GM10847 (cell line): Measurements from ENCODE around the gene NKX2-2.

ENCODE experiments used
- POLR2A ChIP-seq: IDR thresholded peaks from 2 replicates; pipeline ENCODE4 v1.6.1; 2011; ENCODE audit not compliant: insufficient read length; ENCODE audit errors: extremely low read depth

The NKX2-2 gene

DNA sequence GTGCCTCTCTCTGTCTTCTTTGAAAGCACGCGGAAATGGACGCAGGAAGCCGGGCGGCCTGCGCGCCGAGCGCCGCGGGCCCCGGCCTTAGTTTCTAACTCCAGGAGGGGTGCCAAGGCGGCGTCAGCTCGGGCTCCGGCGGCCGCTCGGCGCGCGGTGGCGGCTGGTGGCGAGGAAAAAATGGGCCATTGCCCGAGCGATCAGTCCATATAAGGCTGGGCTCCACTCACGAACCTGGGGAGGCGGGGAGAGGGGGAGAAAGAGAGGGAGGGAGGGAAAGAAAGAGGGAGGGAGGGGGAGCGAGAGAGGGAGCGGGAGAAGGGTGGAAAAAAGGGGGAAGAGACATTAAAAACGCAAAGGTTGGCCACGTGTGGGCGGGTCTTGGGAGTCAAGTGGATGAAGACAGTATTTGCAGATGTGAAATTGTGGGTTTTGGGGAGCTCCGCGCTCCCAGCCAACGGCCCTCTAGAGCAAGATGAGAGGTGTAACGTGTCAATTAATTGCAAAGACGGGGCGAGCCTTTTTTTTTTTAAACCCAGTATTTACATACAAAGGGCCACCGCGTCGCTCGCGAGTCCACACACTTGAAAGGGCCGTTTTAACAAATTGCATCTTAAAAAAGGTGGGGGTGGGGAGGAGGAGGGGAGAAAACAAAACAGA is at the start of gene NKX2-2:
TSS of gene NKX2-2 (minus strand) at position 184 of the 660 bp plus-strand sequence. CDS start 395 bp downstream, outside the sequence.
- no peak for TF ChIP-seq POLR2A

DNA sequence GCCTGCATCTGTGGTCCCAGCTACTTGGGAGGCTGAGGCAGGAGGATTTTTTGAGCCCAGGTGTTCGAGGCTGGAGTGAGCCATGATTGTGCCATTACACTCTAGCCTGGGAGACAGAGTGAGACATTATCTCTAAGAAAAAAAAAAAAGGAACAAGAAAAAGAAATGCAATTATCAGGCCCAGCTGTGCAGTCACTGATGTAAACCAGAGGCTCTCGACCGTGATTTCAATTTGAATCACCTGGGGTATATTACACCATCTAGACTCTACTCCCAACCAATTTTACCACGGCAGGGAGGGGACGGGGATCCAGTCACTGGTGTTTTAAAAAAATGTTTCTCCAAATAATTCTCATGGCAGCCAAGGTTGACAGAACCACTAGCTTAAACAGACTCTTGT is 48.8 kb upstream of the NKX2-2 start:
- no peak for TF ChIP-seq POLR2A

DNA sequence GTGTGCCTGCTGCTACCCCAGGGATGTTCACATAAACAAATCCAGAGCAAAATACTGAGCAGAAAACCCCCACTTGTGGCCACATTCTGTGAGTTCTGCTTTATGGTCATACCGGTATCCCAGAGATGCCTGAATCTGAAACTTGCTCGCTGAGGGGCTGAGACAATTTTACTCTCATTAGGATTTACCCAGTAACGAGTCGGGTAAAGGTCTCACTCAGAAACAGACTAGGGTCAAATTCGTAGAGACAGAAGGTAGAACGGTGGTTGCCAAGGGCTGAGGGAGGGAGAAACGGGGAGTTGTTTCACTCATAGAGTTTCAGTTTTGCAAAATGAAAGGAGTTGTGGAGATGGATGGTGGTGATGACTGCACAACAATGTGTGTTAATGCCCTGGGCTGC is 45.4 kb upstream of the NKX2-2 start:
- no peak for TF ChIP-seq POLR2A

DNA sequence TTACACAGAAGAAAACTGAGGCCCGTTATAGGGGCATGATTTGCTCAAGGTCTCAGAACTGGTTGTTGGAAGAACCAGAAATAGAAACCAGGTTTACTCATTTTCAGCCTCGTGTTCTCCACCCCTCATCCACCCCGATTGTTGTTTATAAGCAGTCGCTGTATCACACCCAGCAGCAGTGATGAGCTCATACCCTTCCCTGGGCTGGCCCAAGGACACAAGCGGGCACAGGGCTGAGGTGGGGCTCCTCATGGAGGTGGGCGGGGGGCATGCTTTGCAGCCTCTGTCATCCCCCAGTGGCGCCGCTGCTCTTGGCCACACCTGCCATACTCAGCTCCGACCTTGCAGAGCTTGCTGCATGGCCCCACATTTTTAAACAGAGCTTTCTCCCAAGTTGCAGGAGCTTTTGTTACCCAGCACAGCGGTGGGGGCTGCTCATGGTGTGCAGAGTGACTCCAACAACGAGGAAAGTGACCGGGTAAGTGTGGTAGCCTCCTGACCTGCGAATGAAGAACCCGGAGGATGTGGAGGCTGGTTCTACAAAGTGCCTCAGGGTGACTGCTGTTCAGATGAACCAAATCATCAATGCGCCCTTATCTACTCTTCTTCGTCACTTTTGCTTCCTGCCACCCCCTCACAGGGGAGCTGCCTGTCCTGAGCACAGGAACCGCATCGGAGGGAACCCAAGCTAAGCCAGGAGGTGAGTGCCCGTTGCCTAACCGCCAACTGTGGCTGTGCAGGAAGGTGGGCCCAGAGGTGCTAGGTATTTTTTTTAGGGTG is 43.6 kb upstream of the NKX2-2 start:
- TF ChIP-seq POLR2A = no peak

DNA sequence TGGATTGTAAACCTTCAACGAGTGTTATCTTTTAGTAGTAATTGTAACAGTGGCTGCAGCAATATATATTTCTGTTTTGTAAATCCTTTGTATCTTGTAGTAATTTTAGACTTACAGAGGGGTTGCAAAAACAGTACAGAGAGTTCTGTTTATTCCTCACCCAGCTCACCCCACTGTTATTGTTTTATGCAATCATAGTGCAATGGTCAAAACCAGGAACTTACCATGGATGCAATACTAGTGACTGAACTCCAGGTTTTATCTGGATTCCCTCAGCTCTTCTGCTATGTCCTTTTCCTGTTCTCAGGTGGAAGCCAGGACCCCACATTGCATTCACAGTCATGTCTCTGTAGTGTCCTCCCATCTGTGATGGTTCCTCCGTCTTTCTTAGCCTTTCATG is 42.5 kb upstream of the NKX2-2 start:
- no peak for TF ChIP-seq POLR2A

DNA sequence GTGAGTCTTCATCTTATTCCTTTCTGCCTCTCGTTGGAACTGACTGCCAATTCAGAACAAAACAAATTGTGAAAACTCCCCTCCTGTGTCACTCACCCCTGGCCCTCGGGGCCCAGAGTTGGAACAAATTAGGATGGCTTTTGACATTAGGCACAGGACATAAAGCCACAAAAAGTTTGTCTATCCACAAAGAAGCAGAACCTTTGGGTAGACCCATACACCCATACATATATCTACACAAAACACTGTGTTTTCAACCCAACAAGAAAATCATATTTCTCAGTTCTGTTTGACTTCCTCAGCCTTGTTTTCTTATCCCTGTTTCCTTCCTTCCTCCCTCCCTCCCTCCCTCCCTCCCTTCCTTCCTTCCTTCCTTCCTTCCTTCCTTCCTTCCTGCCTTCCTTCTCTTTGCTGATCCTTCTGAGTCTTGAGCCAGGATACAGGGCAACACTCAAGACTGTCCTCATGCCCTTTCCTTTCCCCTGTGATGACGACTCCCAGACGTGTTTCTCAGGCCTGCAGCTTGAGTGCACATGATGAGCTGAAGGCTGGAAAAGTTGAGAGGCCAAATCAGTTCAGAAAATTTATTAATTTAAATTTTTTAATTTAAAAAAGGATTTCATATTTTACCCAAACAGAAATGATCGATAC is 41.7 kb upstream of the NKX2-2 start:
- no peak for TF ChIP-seq POLR2A

DNA sequence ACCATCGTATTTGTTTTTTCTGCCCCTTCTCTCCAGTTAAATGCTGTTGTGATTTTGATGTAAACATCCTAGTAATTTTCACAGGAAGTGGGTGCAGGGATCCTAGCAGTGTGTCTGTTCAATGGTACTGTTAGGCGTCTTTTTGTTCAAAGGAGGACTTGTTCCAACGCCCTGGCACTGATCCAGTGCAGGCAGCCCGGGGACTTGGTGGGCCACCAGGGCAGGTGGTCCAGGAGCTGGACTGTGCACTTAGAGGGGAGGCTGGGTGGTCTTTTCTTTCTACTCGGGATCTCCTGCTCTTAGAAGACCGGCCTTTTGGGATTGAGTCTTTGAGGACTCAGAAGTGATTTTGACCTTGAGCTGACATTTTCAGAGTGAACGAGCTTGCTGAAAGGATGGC is 41.1 kb upstream of the NKX2-2 start:
- TF ChIP-seq POLR2A = no peak

DNA sequence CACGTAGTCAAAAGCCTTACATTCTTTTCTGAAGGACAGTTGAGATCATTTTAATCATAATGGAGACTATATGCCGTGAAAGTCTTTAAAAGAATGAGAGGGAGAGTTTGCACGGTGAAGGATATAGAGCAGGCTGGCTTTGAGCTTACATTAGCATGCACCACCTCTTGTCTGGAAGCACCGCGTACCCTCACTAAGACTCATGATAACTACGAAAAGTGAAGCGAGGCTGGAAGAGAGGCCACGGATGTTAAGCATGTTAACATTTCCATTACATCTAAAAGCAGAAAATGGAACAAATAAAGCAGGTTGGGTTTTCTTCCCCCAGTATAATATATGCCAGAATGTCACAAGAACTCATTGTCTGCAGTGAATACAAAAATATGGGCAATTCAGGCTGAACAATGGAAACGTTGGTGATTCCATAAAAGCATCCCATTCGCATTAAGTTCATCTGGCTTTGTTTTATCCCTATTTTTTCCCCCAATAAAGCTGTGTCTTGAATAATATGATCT is 40.6 kb upstream of the NKX2-2 start:
- no peak for TF ChIP-seq POLR2A

DNA sequence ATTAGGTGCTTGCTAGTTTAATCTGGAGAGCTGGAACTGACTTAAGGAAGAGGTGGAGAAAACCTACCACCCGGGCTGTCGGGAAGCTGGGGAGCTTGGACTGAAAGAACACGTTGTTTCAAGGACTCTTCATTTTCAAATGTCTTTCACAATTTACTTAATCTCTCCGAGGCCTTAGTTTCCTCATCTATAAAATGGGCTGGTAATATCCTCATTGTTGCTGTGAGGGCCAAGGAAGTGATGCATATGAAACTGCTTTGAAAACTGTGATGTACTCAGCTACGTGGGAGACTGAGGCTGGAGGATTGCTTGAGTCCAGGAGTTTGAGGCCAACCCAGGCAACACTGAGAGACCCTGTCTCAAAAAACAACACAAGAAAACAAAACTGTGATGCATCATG is 36.7 kb upstream of the NKX2-2 start:
- no peak for TF ChIP-seq POLR2A

DNA sequence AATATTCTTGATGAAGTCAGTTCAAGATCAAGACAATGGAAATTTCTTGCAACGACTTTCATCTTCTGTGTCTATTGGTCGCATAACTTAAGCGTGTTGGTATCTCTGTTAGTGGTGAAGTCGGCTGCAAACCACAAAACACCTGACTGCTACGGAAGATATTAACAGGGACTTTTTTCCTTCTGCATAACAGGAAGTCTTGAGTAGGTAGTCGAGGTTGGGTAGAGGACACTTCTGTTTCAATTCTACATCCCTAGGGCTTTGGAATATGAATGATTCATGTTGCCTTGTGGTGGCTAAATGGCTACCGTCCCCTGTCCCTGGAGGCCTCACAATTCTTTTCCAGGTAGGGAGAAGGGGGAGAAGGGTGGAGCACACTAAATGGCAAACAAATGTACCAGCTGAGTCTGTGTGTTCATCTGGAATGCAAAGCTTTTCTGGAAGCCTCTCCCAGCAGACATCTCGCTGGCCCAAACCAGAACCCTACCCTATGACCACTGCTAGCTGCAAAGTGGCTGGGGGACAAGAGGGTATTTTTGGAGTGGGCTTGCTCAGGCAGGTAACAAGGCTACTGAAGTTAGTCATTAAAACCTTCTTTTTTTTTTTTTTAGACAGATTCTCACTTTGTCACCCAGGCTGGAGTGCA is 34.6 kb upstream of the NKX2-2 start:
- no peak for TF ChIP-seq POLR2A

DNA sequence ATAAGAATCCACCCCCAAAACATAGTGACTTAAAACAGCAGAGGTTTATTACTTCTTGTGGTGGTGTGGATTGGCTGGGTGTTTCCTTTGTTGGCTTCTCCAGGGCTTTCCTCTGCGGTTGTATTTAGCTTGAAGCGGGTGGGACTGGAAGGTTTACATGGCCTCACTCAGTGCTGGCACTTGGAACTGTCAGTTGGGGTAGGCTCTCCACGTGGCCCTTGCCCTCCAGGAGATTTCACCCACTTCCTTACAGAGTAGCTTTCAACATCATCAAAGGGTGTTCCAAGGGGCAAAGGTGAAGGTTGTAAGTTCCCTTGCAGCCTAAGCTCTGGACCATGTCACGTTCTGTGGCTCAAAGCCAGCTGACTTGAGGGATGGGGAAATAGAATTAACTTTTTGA is 32.5 kb upstream of the NKX2-2 start:
- TF ChIP-seq POLR2A = no peak

DNA sequence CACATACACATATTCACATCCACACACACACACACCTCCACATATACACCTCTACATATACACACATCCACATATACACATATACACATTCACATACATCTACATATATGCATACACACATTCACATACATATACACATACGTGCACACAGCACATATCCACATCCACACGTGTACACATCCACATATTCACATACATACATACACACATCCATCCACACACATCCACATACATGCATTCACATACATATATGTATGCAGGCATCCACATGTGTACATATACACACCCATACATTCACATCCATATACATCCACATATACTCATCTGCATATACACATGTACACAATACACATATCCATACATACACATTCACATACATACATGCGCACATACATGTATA is 25.6 kb upstream of the NKX2-2 start:
- TF ChIP-seq POLR2A = no peak

DNA sequence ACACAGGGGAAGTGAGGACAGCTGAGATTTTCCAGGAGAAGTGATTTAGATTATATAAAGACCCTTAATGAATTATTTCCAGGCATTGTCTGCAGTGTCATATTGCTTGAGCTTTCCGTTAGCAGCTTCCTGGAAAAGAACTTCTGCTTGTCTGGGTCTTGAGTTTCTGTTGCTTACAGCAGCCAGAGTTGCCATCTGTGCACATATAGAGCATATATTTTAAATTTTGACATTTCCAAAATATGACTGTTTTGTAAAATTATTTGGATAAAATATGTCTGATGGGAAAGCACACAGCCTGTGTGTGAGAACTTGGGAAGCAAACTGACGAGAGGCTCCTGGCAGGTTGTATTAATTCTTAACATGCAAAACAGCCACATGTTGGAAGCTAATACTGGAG is 21.0 kb upstream of the NKX2-2 start:
- no peak for TF ChIP-seq POLR2A

DNA sequence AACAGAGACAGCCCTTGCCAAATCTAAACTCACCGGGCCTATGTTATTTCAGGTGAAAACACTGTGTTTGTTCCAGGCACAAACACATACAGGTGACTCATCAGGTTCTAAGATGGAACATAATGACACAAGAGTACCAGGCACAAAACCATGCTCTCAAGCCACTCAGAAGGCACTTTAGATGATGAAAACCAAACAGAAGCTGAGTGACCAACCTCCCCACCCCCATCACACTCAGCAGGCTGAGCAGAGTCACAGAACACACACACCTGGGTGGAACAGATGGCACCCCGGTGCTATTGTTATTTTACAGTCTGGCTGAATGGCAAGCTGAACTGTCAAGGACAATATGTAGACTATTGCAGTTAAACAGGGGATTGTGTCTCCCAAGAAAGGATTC is 20.6 kb upstream of the NKX2-2 start:
- TF ChIP-seq POLR2A = no peak

DNA sequence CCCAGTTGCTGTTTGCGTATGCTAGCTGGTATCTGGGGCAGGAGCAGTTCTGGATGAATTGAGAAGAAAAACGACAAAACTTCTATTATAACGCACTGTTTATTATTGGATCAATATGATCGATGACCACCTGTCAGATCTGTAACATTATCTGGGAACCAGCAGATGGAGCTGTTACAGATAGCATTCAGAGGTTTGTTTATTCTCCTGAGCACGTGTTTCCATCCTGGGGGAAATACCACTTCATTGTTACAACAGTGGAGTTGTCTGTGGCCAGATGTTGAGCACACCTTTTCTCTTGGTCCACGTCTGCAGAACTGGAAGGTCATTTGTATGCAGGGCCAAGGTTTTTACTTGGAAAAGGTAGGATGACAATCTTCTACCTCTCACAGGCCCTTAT is 16.0 kb upstream of the NKX2-2 start:
- no peak for TF ChIP-seq POLR2A
